ENCODE data around the gene TTC6.

TTC6 gene

DNA sequence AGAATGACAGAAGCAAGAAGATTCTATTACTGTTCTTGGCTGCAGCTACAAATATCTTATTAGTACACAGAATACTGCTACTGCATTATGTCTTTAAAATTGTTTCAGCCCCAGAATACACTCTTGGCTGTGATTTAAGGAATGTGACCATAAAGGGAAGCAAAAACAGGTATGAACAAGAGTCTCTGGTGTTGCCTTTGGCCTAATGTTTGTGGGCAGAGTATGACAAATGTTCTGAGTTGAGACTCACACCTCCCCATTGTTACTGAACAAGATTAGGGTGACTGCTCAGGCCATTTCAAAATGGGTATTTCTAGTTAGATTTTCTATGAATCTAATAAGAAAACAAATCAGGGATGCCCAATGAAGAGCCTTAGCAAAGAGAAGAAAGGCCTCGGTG, 28.5 kb downstream of the TTC6 start:
- H3K4me3 ChIP-seq (ENCODE audit: low read depth, low read length): no peak overlapping the region

GRCh38 chr14:37625597-37626595, 30.5 kb downstream of the TTC6 start:
- H3K4me3 ChIP-seq (ENCODE audit: low read depth, low read length): no peak overlapping the region

GRCh38 chr14:37637341-37637740, 41.9 kb downstream of the TTC6 start:
- no peak overlapping the region for H3K4me3 ChIP-seq (ENCODE audit: low read depth, low read length)

GRCh38 chr14:37638599-37638998, 43.2 kb downstream of the TTC6 start:
- H3K4me3 ChIP-seq (ENCODE audit: low read depth, low read length): no peak overlapping the region

DNA sequence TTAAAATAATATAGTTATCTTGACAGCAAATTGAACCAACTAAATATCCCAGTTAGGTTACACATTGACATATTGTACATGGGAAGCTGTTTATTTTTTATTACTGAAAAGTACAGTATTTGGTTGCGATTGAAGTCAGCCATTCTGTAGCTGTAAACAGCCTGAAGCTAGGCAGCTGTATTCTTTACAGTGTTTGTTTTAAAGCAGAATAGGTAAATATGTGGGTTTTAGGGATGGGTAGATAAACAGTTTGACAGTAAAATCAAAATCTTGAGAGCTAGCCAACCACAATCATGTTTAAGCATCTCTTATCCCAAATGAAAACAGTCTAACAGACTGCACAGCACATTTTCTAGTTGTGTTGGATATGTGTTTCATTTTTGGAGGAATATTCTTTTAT, 45.7 kb downstream of the TTC6 start:
- H3K4me3 ChIP-seq (ENCODE audit: low read depth, low read length): no peak overlapping the region

DNA sequence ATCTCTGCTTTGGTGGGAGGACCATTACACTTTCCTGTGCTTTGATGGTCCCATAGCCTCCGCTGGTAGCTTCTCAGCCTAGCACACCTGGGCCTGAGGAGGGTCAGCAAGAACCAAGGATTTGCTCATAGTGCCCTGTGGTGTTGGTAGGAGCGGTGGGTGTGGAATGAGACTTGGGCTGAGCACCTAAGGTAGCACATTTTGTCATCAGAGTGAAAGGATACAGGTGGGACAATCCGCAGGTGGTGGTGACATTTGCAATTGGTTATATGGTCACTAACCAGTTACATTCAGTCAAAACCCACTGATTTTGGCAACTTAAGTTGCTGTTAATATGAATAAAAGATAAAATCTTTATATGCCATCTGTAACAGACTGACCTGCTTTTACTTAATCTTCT, 46.7 kb downstream of the TTC6 start:
- H3K4me3 ChIP-seq (ENCODE audit: low read depth, low read length): no peak overlapping the region

DNA sequence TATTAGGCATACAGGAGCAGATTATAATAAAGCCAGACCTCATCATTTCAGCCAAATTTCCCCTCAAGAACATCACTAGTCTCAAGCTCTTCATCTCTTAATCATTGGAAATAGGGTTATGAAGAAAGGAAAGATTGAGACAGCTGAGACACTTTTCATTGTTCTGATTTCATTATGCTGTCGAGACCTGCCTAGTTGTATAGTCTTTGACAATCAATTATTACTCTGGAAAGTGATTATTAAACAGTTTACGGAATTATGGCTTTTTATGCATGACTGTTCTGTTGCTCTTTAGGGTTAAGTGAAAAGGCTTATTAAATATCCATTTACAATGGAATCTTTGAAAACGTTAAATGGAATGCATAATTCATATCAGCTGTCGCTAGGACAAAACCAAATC, 48.3 kb downstream of the TTC6 start:
- no peak overlapping the region for H3K4me3 ChIP-seq (ENCODE audit: low read depth, low read length)

Data from iPS-11a (cell line).